ENCODE measurements around the gene MEGF6.

Gene MEGF6

GRCh38 chr1:3453891-3454810, 157.2 kb downstream of the MEGF6 start, which contains the start of gene ARHGEF16:
Gene ARHGEF16, plus strand, starts transcription at chr1:3454665. Its CDS starts 8,420 bp downstream, at chr1:3463085.
- DNase-seq (ENCODE audit: low spot score), result no peak
- H3K27me3 Mint-ChIP-seq (ENCODE audit: low read depth), result peaks cover 11% of the 10 kb centered on the region
- no peaks in the 10 kb centered on the region for H3K36me3 Mint-ChIP-seq (ENCODE audit: low read depth)
- H3K4me3 Mint-ChIP-seq, result peak within 1 kb of the TSS; percentile 10
- H3K9me3 Mint-ChIP-seq, result no peaks in the 10 kb centered on the region
- no peak within 1 kb of the TSS for H3K27ac Mint-ChIP-seq
- H3K4me1 Mint-ChIP-seq (ENCODE audit: low read depth), result no peaks in the 10 kb centered on the region

GRCh38 chr1:3453203-3453761, 158.0 kb downstream of the MEGF6 start:
- DNase-seq (ENCODE audit: low spot score), result peak; percentile 42
- Mint-ChIP-seq H3K36me3 (ENCODE audit: low read depth) (no peaks in the 10 kb centered on the region), H3K4me3 (peak overlapping the region; percentile 36), H3K27ac (no peak overlapping the region), H3K9me3 (no peaks in the 10 kb centered on the region), H3K27me3 (ENCODE audit: low read depth) (peaks cover 11% of the 10 kb centered on the region), H3K4me1 (ENCODE audit: low read depth) (no peaks in the 10 kb centered on the region)

- Mint-ChIP-seq H3K4me1 (ENCODE audit: low read depth) (no peaks in the 10 kb centered on the region), H3K27ac (no peak overlapping the region), H3K4me3 (no peak overlapping the region), H3K27me3 (ENCODE audit: low read depth) (peaks cover 11% of the 10 kb centered on the region), H3K36me3 (ENCODE audit: low read depth) (no peaks in the 10 kb centered on the region), H3K9me3 (no peaks in the 10 kb centered on the region)
- DNase-seq (ENCODE audit: low spot score), result no peak
These were observed 158.5 kb downstream of the MEGF6 start for GRCh38 chr1:3452866-3453175.

GRCh38 chr1:3451994-3452865, 159.1 kb downstream of the MEGF6 start:
- no peaks in the 10 kb centered on the region for H3K4me1 Mint-ChIP-seq (ENCODE audit: low read depth)
- no peak for DNase-seq (ENCODE audit: low spot score)
- H3K27me3 Mint-ChIP-seq (ENCODE audit: low read depth), result peaks cover 11% of the 10 kb centered on the region
- no peaks in the 10 kb centered on the region for H3K36me3 Mint-ChIP-seq (ENCODE audit: low read depth)
- no peak overlapping the region for H3K4me3 Mint-ChIP-seq
- H3K27ac Mint-ChIP-seq, result no peak overlapping the region
- no peaks in the 10 kb centered on the region for H3K9me3 Mint-ChIP-seq

GRCh38 chr1:3450983-3451382, 160.3 kb downstream of the MEGF6 start:
- Mint-ChIP-seq H3K36me3 (ENCODE audit: low read depth) (no peaks in the 10 kb centered on the region), H3K9me3 (no peaks in the 10 kb centered on the region), H3K4me3 (no peak overlapping the region), H3K27ac (no peak overlapping the region), H3K4me1 (ENCODE audit: low read depth) (no peaks in the 10 kb centered on the region), H3K27me3 (ENCODE audit: low read depth) (peaks cover 11% of the 10 kb centered on the region)
- no peak for DNase-seq (ENCODE audit: low spot score)

GRCh38 chr1:3450202-3450863, 161.0 kb downstream of the MEGF6 start:
- Mint-ChIP-seq H3K9me3 (no peaks in the 10 kb centered on the region), H3K27me3 (ENCODE audit: low read depth) (peaks cover 9% of the 10 kb centered on the region)

GRCh38 chr1:3444736-3445135, 166.6 kb downstream of the MEGF6 start:
- DNase-seq (ENCODE audit: low spot score), result no peak
- H3K4me1 Mint-ChIP-seq (ENCODE audit: low read depth), result no peaks in the 10 kb centered on the region
- H3K27ac Mint-ChIP-seq, result no peak overlapping the region
- H3K27me3 Mint-ChIP-seq (ENCODE audit: low read depth), result peaks cover 2% of the 10 kb centered on the region
- no peak overlapping the region for H3K4me3 Mint-ChIP-seq
- no peaks in the 10 kb centered on the region for H3K36me3 Mint-ChIP-seq (ENCODE audit: low read depth)
- H3K9me3 Mint-ChIP-seq, result no peaks in the 10 kb centered on the region

More at GRCh38 chr1:3450202-3450863, 161.0 kb downstream of the MEGF6 start:
- DNase-seq (ENCODE audit: low spot score), result no peak
- no peak overlapping the region for H3K27ac Mint-ChIP-seq
- no peaks in the 10 kb centered on the region for H3K36me3 Mint-ChIP-seq (ENCODE audit: low read depth)
- no peak overlapping the region for H3K4me3 Mint-ChIP-seq
- no peaks in the 10 kb centered on the region for H3K4me1 Mint-ChIP-seq (ENCODE audit: low read depth)

- no peaks in the 10 kb centered on the region for H3K27me3 Mint-ChIP-seq (ENCODE audit: low read depth)
- no peak overlapping the region for H3K27ac Mint-ChIP-seq
- no peak overlapping the region for H3K4me3 Mint-ChIP-seq
- H3K36me3 Mint-ChIP-seq (ENCODE audit: low read depth), result no peaks in the 10 kb centered on the region
- no peaks in the 10 kb centered on the region for H3K4me1 Mint-ChIP-seq (ENCODE audit: low read depth)
- no peaks in the 10 kb centered on the region for H3K9me3 Mint-ChIP-seq
- DNase-seq (ENCODE audit: low spot score), result no peak
These were observed 167.0 kb downstream of the MEGF6 start for GRCh38 chr1:3444298-3444697.

GRCh38 chr1:3443807-3444206, 167.5 kb downstream of the MEGF6 start:
- Mint-ChIP-seq H3K9me3 (no peaks in the 10 kb centered on the region), H3K4me3 (no peak overlapping the region), H3K4me1 (ENCODE audit: low read depth) (no peaks in the 10 kb centered on the region), H3K27ac (no peak overlapping the region), H3K27me3 (ENCODE audit: low read depth) (no peaks in the 10 kb centered on the region), H3K36me3 (ENCODE audit: low read depth) (no peaks in the 10 kb centered on the region)
- no peak for DNase-seq (ENCODE audit: low spot score)

GRCh38 chr1:3442901-3443300, 168.4 kb downstream of the MEGF6 start:
- Mint-ChIP-seq H3K4me1 (ENCODE audit: low read depth) (no peaks in the 10 kb centered on the region), H3K27me3 (ENCODE audit: low read depth) (no peaks in the 10 kb centered on the region), H3K27ac (no peak overlapping the region), H3K36me3 (ENCODE audit: low read depth) (no peaks in the 10 kb centered on the region), H3K4me3 (no peak overlapping the region), H3K9me3 (no peaks in the 10 kb centered on the region)
- DNase-seq (ENCODE audit: low spot score), result no peak

GRCh38 chr1:3442331-3442730, 169.0 kb downstream of the MEGF6 start:
- Mint-ChIP-seq H3K4me1 (ENCODE audit: low read depth) (no peaks in the 10 kb centered on the region), H3K27me3 (ENCODE audit: low read depth) (no peaks in the 10 kb centered on the region), H3K4me3 (no peak overlapping the region), H3K9me3 (no peaks in the 10 kb centered on the region), H3K36me3 (ENCODE audit: low read depth) (no peaks in the 10 kb centered on the region), H3K27ac (no peak overlapping the region)
- DNase-seq (ENCODE audit: low spot score), result no peak

- Mint-ChIP-seq H3K9me3 (no peaks in the 10 kb centered on the region), H3K27ac (no peak overlapping the region)
These were observed 169.4 kb downstream of the MEGF6 start for GRCh38 chr1:3441880-3442279.

GRCh38 chr1:3441410-3441847, 169.9 kb downstream of the MEGF6 start:
- Mint-ChIP-seq H3K9me3 (no peaks in the 10 kb centered on the region), H3K4me1 (ENCODE audit: low read depth) (no peaks in the 10 kb centered on the region), H3K4me3 (no peak overlapping the region), H3K36me3 (ENCODE audit: low read depth) (no peaks in the 10 kb centered on the region), H3K27ac (no peak overlapping the region), H3K27me3 (ENCODE audit: low read depth) (no peaks in the 10 kb centered on the region)
- no peak for DNase-seq (ENCODE audit: low spot score)

More at GRCh38 chr1:3441880-3442279, 169.4 kb downstream of the MEGF6 start:
- Mint-ChIP-seq H3K4me3 (no peak overlapping the region), H3K27me3 (ENCODE audit: low read depth) (no peaks in the 10 kb centered on the region), H3K4me1 (ENCODE audit: low read depth) (no peaks in the 10 kb centered on the region), H3K36me3 (ENCODE audit: low read depth) (no peaks in the 10 kb centered on the region)
- no peak for DNase-seq (ENCODE audit: low spot score)
